Measurements from ENCODE around the gene ECM2.

DNA sequence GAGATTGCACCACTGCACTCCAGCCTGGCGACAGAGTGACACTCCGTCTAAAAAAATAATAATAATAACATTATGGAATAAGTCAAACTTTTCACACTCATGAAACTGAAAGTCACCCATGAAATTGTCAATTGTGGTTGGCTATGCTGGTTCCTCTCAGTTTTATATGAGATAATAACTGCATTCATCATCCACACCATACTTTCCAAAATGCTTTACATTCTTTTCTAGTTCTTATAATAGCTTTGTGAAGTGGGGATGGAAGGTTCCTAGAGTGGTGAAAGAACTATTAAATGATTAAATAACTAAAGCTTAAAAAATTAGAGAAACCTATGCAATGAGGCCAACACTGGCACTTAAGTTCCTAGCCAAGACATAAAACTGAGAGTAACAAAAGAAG is 40.9 kb downstream of the ECM2 start:
- TF ChIP-seq, protein P1, sequence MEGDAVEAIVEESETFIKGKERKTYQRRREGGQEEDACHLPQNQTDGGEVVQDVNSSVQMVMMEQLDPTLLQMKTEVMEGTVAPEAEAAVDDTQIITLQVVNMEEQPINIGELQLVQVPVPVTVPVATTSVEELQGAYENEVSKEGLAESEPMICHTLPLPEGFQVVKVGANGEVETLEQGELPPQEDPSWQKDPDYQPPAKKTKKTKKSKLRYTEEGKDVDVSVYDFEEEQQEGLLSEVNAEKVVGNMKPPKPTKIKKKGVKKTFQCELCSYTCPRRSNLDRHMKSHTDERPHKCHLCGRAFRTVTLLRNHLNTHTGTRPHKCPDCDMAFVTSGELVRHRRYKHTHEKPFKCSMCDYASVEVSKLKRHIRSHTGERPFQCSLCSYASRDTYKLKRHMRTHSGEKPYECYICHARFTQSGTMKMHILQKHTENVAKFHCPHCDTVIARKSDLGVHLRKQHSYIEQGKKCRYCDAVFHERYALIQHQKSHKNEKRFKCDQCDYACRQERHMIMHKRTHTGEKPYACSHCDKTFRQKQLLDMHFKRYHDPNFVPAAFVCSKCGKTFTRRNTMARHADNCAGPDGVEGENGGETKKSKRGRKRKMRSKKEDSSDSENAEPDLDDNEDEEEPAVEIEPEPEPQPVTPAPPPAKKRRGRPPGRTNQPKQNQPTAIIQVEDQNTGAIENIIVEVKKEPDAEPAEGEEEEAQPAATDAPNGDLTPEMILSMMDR (IDR thresholded peaks at IDR 0.05; ENCODE audit: low read depth, low read length, poor library complexity, severe bottlenecking): no peak
- TF ChIP-seq EZH2phosphoT487 (IDR thresholded peaks at IDR 0.05; ENCODE audit: borderline replicate concordance, low read length): no peak
